ENCODE results near the gene ILKAP.

The ILKAP gene, protein sequence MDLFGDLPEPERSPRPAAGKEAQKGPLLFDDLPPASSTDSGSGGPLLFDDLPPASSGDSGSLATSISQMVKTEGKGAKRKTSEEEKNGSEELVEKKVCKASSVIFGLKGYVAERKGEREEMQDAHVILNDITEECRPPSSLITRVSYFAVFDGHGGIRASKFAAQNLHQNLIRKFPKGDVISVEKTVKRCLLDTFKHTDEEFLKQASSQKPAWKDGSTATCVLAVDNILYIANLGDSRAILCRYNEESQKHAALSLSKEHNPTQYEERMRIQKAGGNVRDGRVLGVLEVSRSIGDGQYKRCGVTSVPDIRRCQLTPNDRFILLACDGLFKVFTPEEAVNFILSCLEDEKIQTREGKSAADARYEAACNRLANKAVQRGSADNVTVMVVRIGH

DNA sequence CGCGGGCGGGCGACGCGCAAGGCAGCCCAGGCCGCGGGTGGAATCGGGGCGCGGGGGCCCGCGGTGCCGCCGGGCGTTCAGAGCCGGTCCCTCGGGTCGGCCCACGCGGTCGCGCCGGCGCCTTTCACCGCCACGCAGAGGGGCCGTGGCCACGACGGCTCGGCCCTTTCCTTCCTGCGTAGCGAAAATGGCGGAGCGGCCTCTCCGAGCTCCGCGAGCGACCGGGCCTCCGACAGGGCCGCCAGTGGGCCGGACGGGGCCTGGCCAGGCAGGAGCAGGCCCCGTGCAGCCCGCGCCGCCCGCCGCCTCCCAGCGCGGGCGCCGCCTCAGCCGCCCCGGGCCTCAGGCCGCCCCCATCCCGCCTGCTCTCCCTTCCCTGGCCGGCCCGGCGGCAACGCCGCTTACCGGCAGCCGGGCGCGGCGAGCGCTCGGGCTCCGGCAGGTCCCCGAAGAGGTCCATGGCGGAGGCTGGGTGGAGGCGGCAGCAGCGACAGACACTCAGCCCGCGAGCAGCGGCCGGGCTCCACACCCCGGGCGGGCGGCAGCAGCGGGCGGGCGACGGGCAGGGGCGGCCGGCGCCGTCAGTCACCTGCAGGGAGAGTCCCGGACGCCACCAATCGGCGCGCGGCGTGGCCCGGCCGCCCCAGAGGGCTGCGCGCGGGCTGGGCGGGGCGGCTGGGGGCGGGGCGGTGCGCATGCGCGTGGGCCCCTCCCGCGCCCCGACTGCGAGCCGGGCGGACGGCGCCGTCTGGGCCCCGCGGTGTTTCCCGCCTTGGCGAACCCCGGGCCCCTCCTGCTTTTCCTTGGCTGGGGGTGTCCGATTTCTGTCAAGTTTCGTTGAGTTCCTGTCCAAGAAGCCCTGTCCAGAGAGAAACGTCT lies at the start of gene ILKAP:
Gene ILKAP (minus strand): TSS at position 602 of the 879 bp plus-strand sequence. CDS start 142 bp downstream, at position 460.
- DNase-seq = peak; percentile 91

DNA sequence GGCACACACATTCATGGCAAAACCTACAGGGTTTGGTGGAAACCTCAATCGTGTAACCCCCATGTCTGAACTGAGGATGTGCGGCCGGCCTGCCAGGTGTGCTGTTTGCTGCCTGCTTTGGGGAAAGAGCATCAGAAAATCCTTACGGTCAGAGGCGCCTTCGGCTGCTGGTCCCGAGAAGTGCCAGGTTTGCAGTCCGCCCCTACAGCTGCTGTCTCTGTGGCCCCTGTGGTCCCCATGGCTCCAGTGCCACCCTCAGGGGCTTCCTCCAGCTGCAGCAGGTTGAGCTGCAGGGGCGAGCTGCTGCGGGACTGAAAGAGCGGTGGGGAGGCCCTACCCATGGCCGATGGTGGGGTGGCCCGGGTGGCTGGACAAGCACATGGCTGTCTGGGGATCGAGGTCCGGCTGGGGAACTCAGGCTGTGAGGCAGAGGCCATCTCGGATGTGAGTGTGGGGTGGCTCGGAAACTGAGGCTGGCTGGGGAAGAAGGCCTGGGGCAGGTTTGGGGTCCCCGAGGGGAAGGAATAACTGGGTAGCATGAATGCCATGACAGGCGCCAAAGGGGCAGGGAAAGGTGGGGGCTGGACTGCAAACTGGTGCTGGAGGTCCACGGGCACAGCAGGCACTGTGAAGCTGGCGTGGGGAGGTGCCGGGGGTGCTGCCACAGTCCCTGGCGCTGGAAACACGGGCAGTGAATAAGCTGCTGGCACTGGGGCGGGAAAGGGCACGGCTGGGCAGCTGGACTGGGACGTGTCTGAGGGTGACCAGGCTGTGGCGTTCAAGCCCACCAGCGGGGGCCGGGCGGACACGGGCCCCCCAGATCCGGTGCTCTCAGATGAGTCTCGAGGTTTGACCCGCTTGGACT lies 49.5 kb upstream of the ILKAP start:
- no peak for DNase-seq

DNA sequence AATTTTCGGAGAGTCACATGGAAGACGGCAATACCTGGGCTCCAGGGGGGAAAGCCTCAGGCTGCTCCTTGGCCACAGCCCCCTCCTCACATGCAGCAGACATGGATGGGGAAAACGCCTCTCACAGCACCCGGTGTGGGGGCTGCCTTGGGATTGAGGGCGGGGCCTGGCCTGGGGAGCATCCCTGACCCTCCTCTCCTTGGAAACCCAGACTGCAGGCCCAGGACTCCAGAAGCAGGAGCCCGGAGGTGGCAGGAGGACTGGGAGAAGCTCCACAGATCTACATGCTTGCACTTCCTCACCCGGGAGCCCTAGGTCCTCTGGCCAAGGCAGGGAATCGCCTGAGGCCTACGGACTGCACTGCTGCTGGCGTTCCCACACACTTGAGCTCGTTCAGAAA lies 48.5 kb upstream of the ILKAP start:
- DNase-seq = no peak

DNA sequence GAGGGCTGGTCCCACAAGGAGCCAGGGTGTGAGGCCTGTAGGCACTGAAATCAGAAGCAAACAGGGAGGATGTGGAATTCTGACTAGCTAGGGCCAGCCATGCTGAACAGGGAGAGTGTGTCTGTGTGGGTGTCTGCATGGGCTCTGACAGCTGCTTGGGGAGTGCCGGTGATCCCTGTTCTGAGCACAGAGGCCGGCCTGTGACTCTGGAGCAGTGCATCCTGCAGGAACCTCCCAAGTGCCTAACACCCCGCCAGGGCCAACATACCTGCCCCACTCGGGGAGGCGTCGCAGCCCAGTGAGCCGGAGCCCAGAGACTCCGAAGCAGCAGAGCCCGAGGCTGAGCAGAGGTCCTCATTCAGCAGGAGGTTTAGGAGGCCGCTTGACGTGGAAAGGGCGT lies 47.8 kb upstream of the ILKAP start:
- DNase-seq = no peak

GRCh38 chr2:238250896-238251295 lies 47.4 kb upstream of the ILKAP start:
- no peak for DNase-seq

- DNase-seq = no peak
Measured at GRCh38 chr2:238247841-238248453, 44.5 kb upstream of the ILKAP start.

- DNase-seq = no peak
Measured at GRCh38 chr2:238247002-238247822, 43.7 kb upstream of the ILKAP start.

- no peak for DNase-seq
Measured at GRCh38 chr2:238244151-238244550, 40.7 kb upstream of the ILKAP start.

GRCh38 chr2:238243496-238244076 lies 40.1 kb upstream of the ILKAP start:
- DNase-seq = no peak

- DNase-seq = no peak
Measured at GRCh38 chr2:238242731-238243495, 39.4 kb upstream of the ILKAP start.

DNA sequence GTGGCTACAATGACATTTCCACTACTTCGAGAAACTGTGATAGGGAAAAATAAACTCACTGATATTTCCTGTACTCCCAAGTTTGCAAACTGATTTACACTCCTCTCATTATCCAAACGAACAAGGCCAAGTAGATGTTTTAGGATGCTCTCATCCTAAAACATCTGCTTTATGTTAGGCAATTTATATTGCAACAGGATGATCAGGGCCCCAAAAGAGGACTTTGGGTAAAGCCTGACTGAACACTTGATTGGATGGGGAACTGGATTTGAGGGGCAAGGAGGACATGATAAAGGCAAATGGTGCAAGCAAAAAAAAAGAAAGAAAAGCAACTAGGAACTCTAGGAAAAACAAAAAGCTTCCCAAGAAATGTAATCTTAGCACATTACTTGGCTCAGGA lies 38.5 kb upstream of the ILKAP start:
- no peak for DNase-seq

GRCh38 chr2:238240757-238241711 lies 37.5 kb upstream of the ILKAP start:
- DNase-seq = no peak

GRCh38 chr2:238239863-238240756 lies 36.6 kb upstream of the ILKAP start, which contains the start of gene HES6:
Gene HES6 (minus strand): TSS chr2:238240038. CDS start chr2:238239905, 133 bp downstream.
- DNase-seq = peak; percentile 76

DNA sequence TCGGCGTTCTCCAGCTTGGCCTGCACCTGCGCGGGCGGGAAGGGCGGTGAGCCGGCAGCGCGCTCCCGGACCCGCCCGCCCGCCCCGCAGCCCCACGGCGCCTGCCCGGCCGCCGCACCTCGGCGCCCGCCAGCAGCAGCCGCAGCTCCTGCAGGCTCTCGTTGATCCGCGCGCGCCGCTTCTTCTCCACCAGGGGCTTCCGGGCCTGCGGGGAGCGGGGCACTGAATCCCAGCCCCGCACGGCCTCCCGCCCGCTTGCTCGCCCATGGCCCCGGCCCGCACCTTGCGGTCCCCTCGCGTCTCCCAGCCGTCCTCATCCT lies 36.0 kb upstream of the ILKAP start:
- DNase-seq = no peak

DNA sequence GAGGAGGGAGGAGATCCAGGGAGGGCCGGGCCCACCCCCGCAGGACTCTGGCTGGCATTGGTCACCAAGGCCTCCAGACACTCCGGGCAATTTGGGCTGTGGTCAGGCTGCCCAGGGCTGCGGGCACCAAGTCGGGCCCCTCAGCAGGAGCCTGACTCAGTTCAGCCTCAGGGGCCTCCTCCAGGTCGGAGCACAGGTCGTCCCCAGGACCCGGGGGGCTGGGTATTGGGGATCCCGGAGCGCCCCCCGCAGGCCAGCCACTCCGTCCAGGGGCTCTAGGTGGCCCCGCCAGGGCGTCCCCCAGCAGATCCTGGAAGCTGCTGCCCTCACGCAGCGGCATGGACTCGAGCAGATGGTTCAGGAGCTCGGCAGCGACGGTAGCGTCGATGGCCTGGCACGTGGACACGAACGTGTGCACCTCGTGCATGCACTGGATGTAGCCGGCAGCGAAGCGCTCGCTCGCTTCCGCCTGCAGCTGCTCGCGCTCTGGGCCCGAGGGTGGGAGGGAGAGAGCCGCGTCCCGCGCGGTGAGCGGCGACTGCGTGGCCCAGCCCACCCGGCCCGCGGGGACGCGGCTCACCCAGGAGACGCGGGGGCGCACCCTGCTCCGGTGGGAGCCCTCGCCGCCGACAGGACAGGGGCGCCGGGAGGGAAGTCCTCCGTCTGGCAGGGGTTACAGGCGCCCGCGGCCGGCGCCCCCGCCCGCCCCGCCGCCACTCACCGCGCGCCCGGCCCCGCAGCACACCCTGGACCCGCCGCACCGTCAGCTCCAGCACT lies 35.5 kb upstream of the ILKAP start:
- DNase-seq = peak; percentile 55

- DNase-seq = no peak
Measured at GRCh38 chr2:238238311-238238765, 34.8 kb upstream of the ILKAP start.

Data from activated T-cell treated with anti-CD3 and anti-CD28 coated beads, Interleukin-2, amount 50 U/mL, for 1 hour (primary cell).